Endothelial cell of umbilical vein (primary cell): ENCODE measurements around the gene SCN1B.

ENCODE experiments used
- EZH2 ChIP-seq: IDR thresholded peaks from 2 replicates; pipeline ENCODE4 v1.6.1; 2012; ENCODE audit warnings: borderline replicate concordance, low read depth, mild to moderate bottlenecking, moderate library complexity, low read length, inconsistent platforms; ENCODE audit not compliant: severe bottlenecking
- FOS ChIP-seq: IDR thresholded peaks from 2 replicates; pipeline ENCODE4 v1.6.1; 2011; ENCODE audit warnings: mild to moderate bottlenecking, low read length, moderate library complexity, borderline replicate concordance; ENCODE audit not compliant: insufficient read depth
- GATA2 ChIP-seq: IDR thresholded peaks from 2 replicates; pipeline ENCODE4 v1.7.0; 2011; ENCODE audit warnings: low read depth, mild to moderate bottlenecking, moderate library complexity, mixed read lengths, low read length; ENCODE audit not compliant: insufficient read length, insufficient read depth
- JUN ChIP-seq: IDR thresholded peaks from 2 replicates; pipeline ENCODE4 v1.6.1; 2011; ENCODE audit warnings: borderline replicate concordance, low read depth; ENCODE audit not compliant: insufficient read length, insufficient read depth
- MYC ChIP-seq: IDR thresholded peaks from one replicate; pipeline ENCODE4 v1.6.1; 2011; ENCODE audit warnings: mild to moderate bottlenecking, low read depth, low read length
- POLR2A ChIP-seq: IDR thresholded peaks from 2 replicates; pipeline ENCODE4 v1.6.1; 2012; ENCODE audit warnings: low read depth, mild to moderate bottlenecking, control low read depth, low read length
- POLR2AphosphoS5 ChIP-seq: IDR thresholded peaks from 2 replicates; pipeline ENCODE4 v1.6.1; 2012; ENCODE audit warnings: low read depth, mild to moderate bottlenecking, control low read depth, low read length, moderate library complexity; ENCODE audit not compliant: insufficient read depth
- TF ChIP-seq, protein P1 (sequence below), 2 donors: IDR thresholded peaks; 1 replicate in 1 of 2; 2 replicates in 1 of 2; pipeline ENCODE4 v1.5.1; 2011; ENCODE audit warnings: low read length in 2 of 2, mild to moderate bottlenecking in 2 of 2, moderate library complexity in 2 of 2, control low read depth in 1 of 2, inconsistent platforms in 1 of 2, low read depth in 1 of 2; ENCODE audit not compliant: insufficient read depth in 1 of 2; ENCODE audit errors: extremely low read depth in 1 of 2
- TF ChIP-seq, protein P2 (sequence below): IDR thresholded peaks from 2 replicates; pipeline ENCODE4 v1.6.1; 2011; ENCODE audit not compliant: insufficient read depth, insufficient read length

GRCh38 chr19:34998777-34999497, 31.3 kb upstream of the SCN1B start:
- TF ChIP-seq, protein P1, sequence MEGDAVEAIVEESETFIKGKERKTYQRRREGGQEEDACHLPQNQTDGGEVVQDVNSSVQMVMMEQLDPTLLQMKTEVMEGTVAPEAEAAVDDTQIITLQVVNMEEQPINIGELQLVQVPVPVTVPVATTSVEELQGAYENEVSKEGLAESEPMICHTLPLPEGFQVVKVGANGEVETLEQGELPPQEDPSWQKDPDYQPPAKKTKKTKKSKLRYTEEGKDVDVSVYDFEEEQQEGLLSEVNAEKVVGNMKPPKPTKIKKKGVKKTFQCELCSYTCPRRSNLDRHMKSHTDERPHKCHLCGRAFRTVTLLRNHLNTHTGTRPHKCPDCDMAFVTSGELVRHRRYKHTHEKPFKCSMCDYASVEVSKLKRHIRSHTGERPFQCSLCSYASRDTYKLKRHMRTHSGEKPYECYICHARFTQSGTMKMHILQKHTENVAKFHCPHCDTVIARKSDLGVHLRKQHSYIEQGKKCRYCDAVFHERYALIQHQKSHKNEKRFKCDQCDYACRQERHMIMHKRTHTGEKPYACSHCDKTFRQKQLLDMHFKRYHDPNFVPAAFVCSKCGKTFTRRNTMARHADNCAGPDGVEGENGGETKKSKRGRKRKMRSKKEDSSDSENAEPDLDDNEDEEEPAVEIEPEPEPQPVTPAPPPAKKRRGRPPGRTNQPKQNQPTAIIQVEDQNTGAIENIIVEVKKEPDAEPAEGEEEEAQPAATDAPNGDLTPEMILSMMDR (IDR thresholded peaks at IDR 0.05; ENCODE audit: extremely low read depth in 1 of 2, insufficient read depth in 1 of 2, low read depth in 1 of 2, low read length in 2 of 2) = no peak
- no peak for TF ChIP-seq POLR2AphosphoS5
- no peak for TF ChIP-seq EZH2
- TF ChIP-seq POLR2A = no peak
- TF ChIP-seq, protein P2, sequence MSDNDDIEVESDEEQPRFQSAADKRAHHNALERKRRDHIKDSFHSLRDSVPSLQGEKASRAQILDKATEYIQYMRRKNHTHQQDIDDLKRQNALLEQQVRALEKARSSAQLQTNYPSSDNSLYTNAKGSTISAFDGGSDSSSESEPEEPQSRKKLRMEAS = no peak
- TF ChIP-seq GATA2 = no peak
- no peak for TF ChIP-seq JUN
- TF ChIP-seq MYC = no peak
- no peak for TF ChIP-seq FOS
